Immature natural killer cell (primary cell): ENCODE results near the gene PDSS2. TPM values are rescaled to one million over a fixed set of nuclear protein-coding genes. Genes with fewer than 3 reads are reported as not detected.

Experiments
- DNase-seq, 3 donors: peaks; one replicate each; pipeline ENCODE4 v3.0.0; 2022; ENCODE audit warnings: mixed read lengths in 1 of 3
- H3K27ac Mint-ChIP-seq, 6 donors: one replicate each; pipeline ENCODE4 v1.8.0; 2020; ENCODE audit warnings: mixed read lengths in 6 of 6, mild to moderate bottlenecking in 5 of 6, inconsistent platforms in 4 of 6, moderate library complexity in 3 of 6
- H3K27me3 Mint-ChIP-seq, 3 donors: one replicate each; pipeline ENCODE4 v1.8.0; 2020 to 2021; ENCODE audit warnings: low read depth in 3 of 3, mild to moderate bottlenecking in 3 of 3, mixed read lengths in 3 of 3, moderate library complexity in 3 of 3, inconsistent platforms in 1 of 3
- H3K36me3 Mint-ChIP-seq, 3 donors: one replicate each; pipeline ENCODE4 v1.8.0; 2020; ENCODE audit warnings: mixed read lengths in 3 of 3, inconsistent platforms in 2 of 3, mild to moderate bottlenecking in 2 of 3
- H3K4me1 Mint-ChIP-seq, 2 donors: one replicate each; pipeline ENCODE4 v1.8.0; 2020; ENCODE audit warnings: inconsistent platforms in 2 of 2, mild to moderate bottlenecking in 2 of 2, mixed read lengths in 2 of 2, moderate library complexity in 1 of 2
- H3K4me3 Mint-ChIP-seq, 5 donors: one replicate each; pipeline ENCODE4 v1.8.0; 2020; ENCODE audit warnings: mild to moderate bottlenecking in 5 of 5, mixed read lengths in 5 of 5, inconsistent platforms in 3 of 5, moderate library complexity in 3 of 5
- H3K9me3 Mint-ChIP-seq, 6 donors: one replicate each; pipeline ENCODE4 v1.8.0; 2020; ENCODE audit warnings: mild to moderate bottlenecking in 6 of 6, mixed read lengths in 6 of 6, inconsistent platforms in 4 of 6, moderate library complexity in 3 of 6
- polyA plus RNA-seq, 3 donors: library from polyadenylated mRNA; unstranded; fragments of 300-500 nt; fragmentation: Illumina TruSeq; gene quantifications; one replicate each; pipeline ENCODE4 v1.2.3, GENCODE V29; 2021

The PDSS2 gene
- polyA plus RNA-seq, 3 donors from 2014 or later: 10.2 to 11.5 (median 11.0) TPM

DNA sequence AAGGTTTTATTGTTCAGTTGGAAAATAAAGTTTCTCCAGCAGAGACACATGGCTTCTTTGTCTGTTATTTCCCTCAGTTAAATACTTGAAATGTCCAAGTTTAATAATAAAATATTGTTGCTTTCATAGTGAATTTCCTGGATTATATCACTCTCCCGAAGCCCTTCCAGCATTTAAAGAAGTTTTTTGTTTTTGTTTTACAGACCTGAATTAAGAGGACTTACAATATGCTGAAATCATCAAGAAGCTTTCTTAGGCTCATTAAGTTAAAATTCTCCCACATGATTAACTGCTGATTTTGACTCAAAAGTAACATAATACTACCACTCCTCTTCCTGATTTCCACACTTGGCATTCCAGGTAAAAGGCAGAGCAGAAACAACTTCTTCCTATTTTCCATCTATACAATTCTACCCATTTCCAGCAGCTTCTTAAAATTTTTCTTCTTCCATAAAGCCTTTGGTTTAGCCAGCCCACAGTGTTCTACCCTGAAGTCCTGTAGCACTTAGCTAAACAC lies 35.8 kb downstream of the PDSS2 start:
- H3K27ac Mint-ChIP-seq: no peak overlapping the region
- peaks cover 10 to 15% (median 14%) of the 10 kb centered on the region in 3 donors for H3K36me3 Mint-ChIP-seq
- no peak overlapping the region for H3K4me3 Mint-ChIP-seq
- no peak for DNase-seq
- H3K27me3 Mint-ChIP-seq: no peaks in the 10 kb centered on the region
- H3K4me1 Mint-ChIP-seq: peaks cover 7 to 34% of the 10 kb centered on the region in 2 donors
- H3K9me3 Mint-ChIP-seq: peaks cover 1 to 5% (median 2%) of the 10 kb centered on the region in 6 donors

DNA sequence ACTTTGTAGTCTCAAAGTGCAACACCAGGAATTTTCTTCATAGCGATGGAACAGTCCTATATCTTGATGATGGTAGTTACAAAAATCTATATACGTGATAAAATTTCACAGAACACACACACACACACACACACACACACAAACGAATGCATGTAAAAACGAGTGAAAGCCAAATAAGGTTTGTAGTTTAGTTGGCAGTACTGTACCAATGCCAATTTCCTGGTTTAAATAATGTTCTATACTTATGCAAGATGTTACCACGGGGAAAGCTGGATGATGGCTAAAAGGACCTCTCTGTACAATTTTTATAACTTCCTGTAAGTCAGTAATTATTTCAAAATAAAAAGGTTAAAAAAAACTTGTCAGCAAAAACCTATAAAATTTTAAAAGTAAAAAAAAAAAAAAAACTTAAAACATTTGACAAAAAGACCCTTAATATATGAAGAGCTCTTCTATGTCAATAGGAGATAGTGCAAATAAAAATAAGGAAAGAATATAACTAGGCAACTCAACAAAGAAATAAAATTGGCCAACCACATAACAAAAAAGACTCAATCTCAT lies 37.6 kb downstream of the PDSS2 start:
- no peak for DNase-seq
- Mint-ChIP-seq H3K9me3 (peaks cover 1 to 5% (median 2%) of the 10 kb centered on the region in 6 donors), H3K4me1 (peaks cover 10 to 43% of the 10 kb centered on the region in 2 donors), H3K27ac (no peak overlapping the region), H3K4me3 (no peak overlapping the region), H3K27me3 (no peaks in the 10 kb centered on the region), H3K36me3 (peaks cover 6 to 8% (median 7%) of the 10 kb centered on the region in 3 donors)

DNA sequence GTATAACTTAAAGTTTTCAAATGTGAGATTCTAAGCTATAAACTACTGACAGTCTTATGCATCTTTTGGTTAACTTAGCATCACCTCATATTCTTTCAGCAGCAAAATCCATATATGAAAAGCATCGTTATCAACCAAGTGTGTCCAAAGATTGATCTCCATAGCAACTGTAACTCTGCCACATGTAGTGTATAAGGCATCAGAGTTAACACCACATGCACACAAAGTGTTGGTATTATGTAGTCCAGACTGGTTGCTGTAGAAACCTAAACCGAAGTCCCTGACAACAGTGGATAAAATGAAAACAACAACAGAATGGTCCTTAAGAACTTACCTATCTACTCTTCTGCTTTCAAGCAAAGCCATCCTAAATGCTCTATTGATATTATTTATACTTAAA lies 39.6 kb downstream of the PDSS2 start:
- Mint-ChIP-seq H3K9me3 (no peaks in the 10 kb centered on the region), H3K36me3 (no peaks in the 10 kb centered on the region), H3K27me3 (no peaks in the 10 kb centered on the region), H3K4me1 (peaks cover 10 to 39% of the 10 kb centered on the region in 2 donors), H3K27ac (no peak overlapping the region), H3K4me3 (no peak overlapping the region)
- no peak for DNase-seq

DNA sequence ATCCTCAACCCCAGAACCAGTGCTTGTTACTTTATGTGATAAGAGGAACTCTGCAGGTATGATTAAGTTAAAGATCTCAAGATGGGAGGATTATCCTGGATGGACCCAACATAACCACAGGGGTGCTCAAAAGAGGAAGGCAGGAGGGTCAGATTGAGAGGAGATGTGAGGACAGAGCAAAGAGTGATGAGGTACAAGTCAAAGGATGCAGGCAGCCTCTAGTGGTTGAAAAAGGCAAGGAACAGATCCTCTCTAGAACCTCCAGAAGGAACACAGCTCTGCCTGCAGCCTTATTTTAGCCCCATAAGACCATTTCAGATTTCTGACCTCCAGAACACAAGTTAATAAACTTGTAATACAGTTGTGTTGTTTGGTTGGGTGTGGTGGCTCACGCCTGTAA lies 41.2 kb downstream of the PDSS2 start:
- Mint-ChIP-seq H3K27me3 (no peaks in the 10 kb centered on the region), H3K9me3 (no peaks in the 10 kb centered on the region), H3K27ac (peak overlapping the region in 1 of 6 donors; percentile 47), H3K4me3 (no peak overlapping the region), H3K4me1 (peaks cover 10 to 33% of the 10 kb centered on the region in 2 donors), H3K36me3 (no peaks in the 10 kb centered on the region)
- no peak for DNase-seq

DNA sequence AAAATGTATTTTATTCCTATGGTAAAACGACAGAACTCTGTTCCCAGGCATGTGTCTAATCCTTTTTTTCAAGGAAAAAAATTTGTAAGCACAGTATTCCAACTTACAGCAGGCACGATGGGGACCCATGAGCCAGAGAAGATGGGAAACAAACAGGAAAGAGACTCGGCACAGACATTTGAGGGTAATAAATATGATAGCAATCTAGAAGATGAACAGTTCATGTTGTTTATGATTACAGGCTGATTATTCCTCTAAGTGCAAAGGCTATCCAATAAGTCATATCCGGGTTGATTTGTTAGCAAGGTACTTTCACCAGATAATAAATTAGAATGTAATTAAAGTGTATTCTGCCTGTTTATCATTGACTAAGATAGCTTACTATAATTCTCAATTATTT lies 43.2 kb downstream of the PDSS2 start:
- DNase-seq: no peak
- no peaks in the 10 kb centered on the region for H3K36me3 Mint-ChIP-seq
- no peaks in the 10 kb centered on the region for H3K9me3 Mint-ChIP-seq
- H3K4me1 Mint-ChIP-seq: peaks cover 10 to 30% of the 10 kb centered on the region in 2 donors
- H3K27me3 Mint-ChIP-seq: no peaks in the 10 kb centered on the region
- H3K4me3 Mint-ChIP-seq: no peak overlapping the region
- H3K27ac Mint-ChIP-seq: no peak overlapping the region

DNA sequence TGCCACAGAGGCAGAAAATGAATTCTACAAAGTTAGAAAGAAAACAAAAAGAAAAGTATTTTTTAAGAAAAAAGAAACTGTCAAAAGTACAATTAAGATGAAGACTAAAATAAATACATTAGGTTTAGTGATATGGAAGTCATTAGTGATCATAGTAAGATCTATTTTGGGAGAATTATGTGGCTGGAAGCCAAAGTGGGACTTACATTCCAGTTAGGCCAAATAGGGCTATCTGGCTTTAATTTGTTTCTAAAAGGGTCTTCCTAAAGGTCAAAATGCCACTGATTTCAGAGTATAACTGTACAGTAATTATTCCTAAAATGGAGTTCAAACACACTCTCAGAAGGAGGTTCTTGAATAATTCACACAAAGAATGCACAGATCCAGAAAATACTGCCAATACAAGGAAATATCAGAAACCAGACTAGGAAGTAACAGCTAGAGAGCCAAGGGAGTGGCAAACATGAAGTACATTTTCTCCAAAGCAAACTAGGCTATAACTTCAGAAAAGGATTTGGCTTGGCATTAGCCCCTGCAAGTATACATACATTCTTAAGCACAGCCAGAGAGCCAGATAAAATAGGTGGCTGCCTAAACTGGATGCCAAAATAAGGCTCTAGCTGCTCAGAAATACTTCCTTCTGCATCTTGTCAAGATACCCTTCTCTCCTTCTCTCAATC lies 45.3 kb downstream of the PDSS2 start:
- H3K4me1 Mint-ChIP-seq: peaks cover 6 to 14% of the 10 kb centered on the region in 2 donors
- H3K27ac Mint-ChIP-seq: no peak overlapping the region
- H3K9me3 Mint-ChIP-seq: no peaks in the 10 kb centered on the region
- H3K4me3 Mint-ChIP-seq: no peak overlapping the region
- no peaks in the 10 kb centered on the region for H3K36me3 Mint-ChIP-seq
- no peak for DNase-seq
- H3K27me3 Mint-ChIP-seq: no peaks in the 10 kb centered on the region

DNA sequence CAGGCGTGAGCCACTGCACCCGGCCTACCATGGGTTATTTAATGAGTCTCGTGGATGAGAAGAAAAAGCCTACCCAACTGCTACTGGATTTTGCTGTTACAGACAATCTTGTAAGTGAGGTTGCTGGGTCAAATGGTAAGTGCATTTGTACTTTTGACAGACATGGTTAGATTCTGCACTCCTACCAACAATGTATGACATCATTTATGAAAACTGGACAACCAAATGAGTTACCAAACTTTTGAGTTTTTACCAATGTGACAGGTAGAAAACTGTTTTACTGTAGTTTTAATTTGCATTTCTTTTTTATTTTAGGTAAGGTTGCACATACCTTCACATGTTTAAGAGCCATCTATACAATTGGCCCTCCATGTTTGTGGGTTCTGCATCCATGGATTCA lies 48.2 kb downstream of the PDSS2 start:
- H3K9me3 Mint-ChIP-seq: peaks cover 0 to 2% (median 0%) of the 10 kb centered on the region in 6 donors
- H3K4me3 Mint-ChIP-seq: no peak overlapping the region
- H3K27ac Mint-ChIP-seq: no peak overlapping the region
- H3K4me1 Mint-ChIP-seq: peaks cover 2 to 9% of the 10 kb centered on the region in 2 donors
- DNase-seq: no peak
- no peaks in the 10 kb centered on the region for H3K27me3 Mint-ChIP-seq
- no peaks in the 10 kb centered on the region for H3K36me3 Mint-ChIP-seq

DNA sequence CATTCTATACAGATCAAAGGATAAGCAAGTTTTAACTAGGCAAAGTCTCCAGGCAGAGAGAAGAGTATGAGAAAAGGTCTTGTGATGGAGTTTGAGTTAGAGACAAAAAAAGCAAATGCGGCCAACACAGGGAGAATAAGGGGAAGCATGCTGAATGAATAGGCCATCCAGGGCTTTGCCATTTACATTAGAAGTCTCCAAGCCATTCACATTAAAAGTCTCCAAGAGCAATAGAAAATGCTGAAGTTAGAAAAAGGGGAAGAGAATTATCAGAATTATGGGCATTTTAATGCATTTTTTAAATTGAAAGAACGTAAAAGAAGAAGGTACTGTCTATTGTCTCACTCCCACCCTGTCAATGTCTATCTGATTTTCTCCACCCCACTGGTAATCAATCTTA lies 49.4 kb downstream of the PDSS2 start:
- Mint-ChIP-seq H3K36me3 (peaks cover 4 to 5% (median 4%) of the 10 kb centered on the region in 3 donors), H3K4me1 (peaks cover 2 to 9% of the 10 kb centered on the region in 2 donors), H3K9me3 (peaks cover 4 to 7% (median 4%) of the 10 kb centered on the region in 6 donors), H3K4me3 (no peak overlapping the region), H3K27me3 (peaks cover 0 to 1% (median 0%) of the 10 kb centered on the region in 3 donors), H3K27ac (no peak overlapping the region)
- no peak for DNase-seq

DNA sequence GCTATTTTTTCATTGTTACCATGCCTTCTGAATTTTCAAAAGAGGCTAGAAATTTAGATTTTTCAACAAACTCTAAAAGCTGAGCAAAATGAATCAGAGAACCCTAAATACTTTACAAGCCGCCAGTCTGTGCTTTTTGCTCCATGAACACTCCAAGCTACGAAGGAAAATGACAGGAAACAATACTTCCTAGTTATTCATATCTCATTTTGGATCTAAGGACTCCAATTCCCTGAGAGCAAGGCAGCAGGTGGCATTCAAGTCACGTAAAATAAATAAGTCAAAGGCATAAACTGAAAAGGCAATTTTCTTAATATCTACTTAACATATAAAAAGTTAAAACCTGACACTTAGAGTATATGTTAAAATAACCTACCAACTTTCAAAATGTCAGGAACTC lies 50.6 kb downstream of the PDSS2 start:
- Mint-ChIP-seq H3K27me3 (peaks cover 0 to 1% (median 0%) of the 10 kb centered on the region in 3 donors), H3K27ac (no peak overlapping the region), H3K4me3 (no peak overlapping the region), H3K9me3 (peaks cover 14 to 17% (median 16%) of the 10 kb centered on the region in 6 donors), H3K36me3 (peaks cover 14 to 17% (median 17%) of the 10 kb centered on the region in 3 donors), H3K4me1 (peaks cover 2 to 9% of the 10 kb centered on the region in 2 donors)
- DNase-seq: no peak

DNA sequence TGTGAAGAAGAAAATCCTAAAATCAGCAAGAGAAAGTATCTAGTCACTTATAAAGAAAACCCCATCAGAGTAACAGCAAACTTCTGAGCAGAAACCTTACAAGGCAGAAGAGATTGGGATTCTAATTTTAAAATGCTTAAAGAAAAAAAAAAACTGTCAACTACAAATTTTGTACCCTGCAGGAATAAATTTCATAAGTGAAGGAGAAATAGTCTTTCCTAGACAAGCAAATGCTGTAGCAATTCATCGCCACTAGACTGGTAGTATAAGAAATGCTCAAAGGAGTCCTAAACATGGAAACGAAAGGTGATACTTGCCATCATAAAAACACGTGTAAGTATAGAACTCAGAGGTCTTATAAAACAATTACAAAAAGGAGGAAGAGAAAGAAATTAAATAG lies 54.4 kb downstream of the PDSS2 start:
- H3K9me3 Mint-ChIP-seq: peaks cover 26 to 44% (median 37%) of the 10 kb centered on the region in 6 donors
- no peak for DNase-seq
- H3K4me1 Mint-ChIP-seq: peaks cover 0 to 9% of the 10 kb centered on the region in 2 donors
- H3K4me3 Mint-ChIP-seq: no peak overlapping the region
- peaks cover 0 to 3% (median 0%) of the 10 kb centered on the region in 3 donors for H3K27me3 Mint-ChIP-seq
- H3K36me3 Mint-ChIP-seq: peaks cover 26 to 43% (median 40%) of the 10 kb centered on the region in 3 donors
- no peak overlapping the region for H3K27ac Mint-ChIP-seq

DNA sequence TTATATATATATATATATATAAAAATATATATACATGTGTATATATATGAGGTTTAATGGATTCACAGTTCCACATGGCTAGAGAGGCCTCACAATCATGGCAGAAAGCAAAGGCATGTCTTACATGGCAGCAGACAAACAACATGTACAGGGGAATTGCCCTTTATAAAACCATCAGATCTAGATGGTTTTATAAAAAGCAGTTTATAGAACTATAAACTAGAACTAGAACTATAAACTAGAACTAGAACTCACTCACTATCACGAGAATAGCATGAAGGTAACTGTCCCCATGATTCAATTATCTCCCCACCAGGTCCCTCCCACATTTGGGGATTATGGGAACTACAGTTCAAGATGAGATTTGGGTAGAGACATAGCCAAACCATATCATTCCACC lies 56.8 kb downstream of the PDSS2 start:
- Mint-ChIP-seq H3K27ac (no peak overlapping the region), H3K27me3 (peaks cover 0 to 3% (median 0%) of the 10 kb centered on the region in 3 donors), H3K4me1 (peaks cover 5 to 23% of the 10 kb centered on the region in 2 donors), H3K4me3 (no peak overlapping the region), H3K36me3 (peaks cover 29 to 51% (median 44%) of the 10 kb centered on the region in 3 donors), H3K9me3 (peaks cover 26 to 44% (median 37%) of the 10 kb centered on the region in 6 donors)
- DNase-seq: no peak

DNA sequence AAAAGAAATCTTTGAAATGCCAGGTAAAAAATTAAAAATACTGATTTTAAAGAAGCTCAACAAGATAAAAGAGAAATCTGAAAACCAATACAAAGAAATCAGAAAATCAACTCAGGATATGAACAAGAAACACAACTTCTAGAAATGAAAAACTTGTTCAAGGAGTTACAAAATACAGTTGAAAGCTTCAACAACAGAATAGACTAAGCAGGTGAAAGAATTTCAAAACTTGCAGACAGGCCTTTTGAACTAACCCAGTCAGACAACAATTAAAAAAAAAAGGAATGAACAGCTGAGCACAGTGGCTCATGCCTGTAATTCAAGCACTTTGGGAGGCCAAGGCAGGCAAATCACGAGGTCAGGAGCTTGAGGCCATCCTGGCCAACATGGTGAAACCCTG lies 57.8 kb downstream of the PDSS2 start:
- DNase-seq: no peak
- peaks cover 5 to 15% of the 10 kb centered on the region in 2 donors for H3K4me1 Mint-ChIP-seq
- no peak overlapping the region for H3K4me3 Mint-ChIP-seq
- no peak overlapping the region for H3K27ac Mint-ChIP-seq
- H3K36me3 Mint-ChIP-seq: peaks cover 29 to 56% (median 50%) of the 10 kb centered on the region in 3 donors
- peaks cover 26 to 44% (median 37%) of the 10 kb centered on the region in 6 donors for H3K9me3 Mint-ChIP-seq
- H3K27me3 Mint-ChIP-seq: peaks cover 0 to 3% (median 0%) of the 10 kb centered on the region in 3 donors

DNA sequence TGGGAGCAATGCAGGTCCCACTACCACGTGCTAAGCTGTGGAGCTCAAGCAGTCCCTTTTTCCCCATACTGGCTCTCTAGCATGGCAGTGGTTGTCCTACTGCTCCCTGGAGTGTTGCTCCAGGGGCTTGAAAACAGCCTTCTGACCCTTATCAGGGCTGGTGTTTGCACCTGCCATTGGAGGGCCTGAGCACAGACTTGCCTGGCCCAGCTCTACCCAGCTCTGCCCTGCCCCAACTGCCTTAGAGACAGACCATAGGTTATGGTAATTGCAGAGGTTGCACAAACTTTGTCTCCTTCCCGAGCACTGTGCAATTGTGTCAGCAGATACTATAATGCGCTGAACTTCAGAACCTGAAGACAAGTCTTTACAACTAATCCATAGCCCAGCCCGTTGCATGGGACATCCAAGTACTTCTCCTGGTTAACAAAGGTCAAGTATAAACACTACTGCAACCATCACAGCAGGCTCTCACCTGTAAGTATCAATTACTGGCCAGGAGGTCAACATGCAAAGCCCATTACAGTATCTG lies 58.7 kb downstream of the PDSS2 start:
- Mint-ChIP-seq H3K36me3 (peaks cover 35 to 60% (median 56%) of the 10 kb centered on the region in 3 donors), H3K4me3 (no peak overlapping the region), H3K9me3 (peaks cover 32 to 51% (median 37%) of the 10 kb centered on the region in 6 donors), H3K27me3 (peaks cover 0 to 3% (median 0%) of the 10 kb centered on the region in 3 donors), H3K27ac (no peak overlapping the region), H3K4me1 (peaks cover 5 to 13% of the 10 kb centered on the region in 2 donors)
- DNase-seq: no peak

DNA sequence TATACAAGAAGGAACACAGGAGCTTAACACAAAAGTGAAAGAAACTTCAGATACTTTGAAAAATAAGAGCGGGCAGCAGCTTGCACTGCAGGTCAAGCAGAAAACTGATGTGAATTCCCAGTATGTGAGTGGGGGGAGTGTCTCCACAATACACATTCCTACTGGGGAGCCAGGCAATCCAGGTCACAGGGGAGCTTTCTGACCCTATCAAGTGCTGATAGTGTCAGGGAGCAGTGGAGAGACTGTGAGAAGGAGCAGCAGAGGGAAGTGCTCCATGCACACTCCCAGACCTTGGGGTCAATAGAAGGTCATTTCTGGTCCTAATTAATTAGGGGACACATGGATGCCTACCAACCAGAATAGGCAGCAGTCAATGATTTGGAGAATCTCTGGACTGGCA lies 59.4 kb downstream of the PDSS2 start:
- Mint-ChIP-seq H3K4me3 (no peak overlapping the region), H3K27ac (no peak overlapping the region), H3K36me3 (peaks cover 36 to 60% (median 58%) of the 10 kb centered on the region in 3 donors), H3K4me1 (peaks cover 5 to 13% of the 10 kb centered on the region in 2 donors), H3K9me3 (peaks cover 29 to 54% (median 38%) of the 10 kb centered on the region in 6 donors), H3K27me3 (peaks cover 0 to 2% (median 0%) of the 10 kb centered on the region in 3 donors)
- no peak for DNase-seq
